Caki2 (cell line): ENCODE data around the gene SPOCK3. TPM values are rescaled to one million over a fixed set of nuclear protein-coding genes. Genes with fewer than 3 reads are reported as not detected.
A peak's percentile ranks its signal among the peaks of the same experiment; 100 is the strongest.

Source experiments
- DNase-seq: peaks from one replicate; pipeline ENCODE4 v3.0.0-alpha.2; 2015; ENCODE audit warnings: low read depth
- in situ Hi-C: cut with HindIII; loops from 2 replicates; pipeline ENCODE4 v1.10.0; 2016; ENCODE audit warnings: low sequenced_read_pairs, low pct_unique_long_range_greater_than_20kb, mixed read lengths
- total RNA-seq: library from RNA; depleted of rRNA; stranded (reverse); fragments of >200 nt; shearing (Covaris generic); gene quantifications from 2 replicates; pipeline ENCODE4 v1.2.3, GENCODE V29; 2014; ENCODE audit warnings: low replicate concordance

Gene SPOCK3
- total RNA-seq, 1 experiment from 2014 or later = 1.7 TPM

- in situ Hi-C loops = no loop called here
- DNase-seq = peak; percentile 37
Observed at GRCh38 chr4:167100120-167100519, 134.2 kb downstream of the SPOCK3 start.

GRCh38 chr4:167088115-167088514 lies 146.2 kb downstream of the SPOCK3 start:
- no peak for DNase-seq
- in situ Hi-C loops = no loop called here

- DNase-seq = no peak
- in situ Hi-C loops = no loop called here
Observed at GRCh38 chr4:167084321-167084720, 150.0 kb downstream of the SPOCK3 start.

GRCh38 chr4:167079762-167080161 lies 154.5 kb downstream of the SPOCK3 start:
- in situ Hi-C loops = no loop called here
- DNase-seq = no peak

- DNase-seq = no peak
- in situ Hi-C loops = no loop called here
Observed at GRCh38 chr4:167052631-167053091, 181.6 kb downstream of the SPOCK3 start.

GRCh38 chr4:167049257-167049656 lies 185.0 kb downstream of the SPOCK3 start:
- no peak for DNase-seq
- in situ Hi-C loops = no loop called here

GRCh38 chr4:167041524-167041923 lies 192.8 kb downstream of the SPOCK3 start:
- in situ Hi-C loops = no loop called here
- no peak for DNase-seq

- in situ Hi-C loops = no loop called here
- DNase-seq = no peak
Observed at GRCh38 chr4:167035390-167035789, 198.9 kb downstream of the SPOCK3 start.

GRCh38 chr4:167034983-167035382 lies 199.3 kb downstream of the SPOCK3 start:
- in situ Hi-C loops = no loop called here
- no peak for DNase-seq

- in situ Hi-C loops = no loop called here
- no peak for DNase-seq
Observed at GRCh38 chr4:167032871-167033270, 201.4 kb downstream of the SPOCK3 start.

- no peak for DNase-seq
- in situ Hi-C loops = no loop called here
Observed at GRCh38 chr4:167031534-167032156, 202.6 kb downstream of the SPOCK3 start.

GRCh38 chr4:167028976-167029375 lies 205.3 kb downstream of the SPOCK3 start:
- in situ Hi-C loops = no loop called here
- DNase-seq = no peak

GRCh38 chr4:167025670-167026069 lies 208.6 kb downstream of the SPOCK3 start:
- peak; percentile 26 for DNase-seq
- in situ Hi-C loops = no loop called here

GRCh38 chr4:167023364-167023925 lies 210.8 kb downstream of the SPOCK3 start:
- no peak for DNase-seq

GRCh38 chr4:167021545-167022155 lies 212.6 kb downstream of the SPOCK3 start:
- peak; percentile 43 for DNase-seq
- in situ Hi-C loops = no loop called here

More at GRCh38 chr4:167023364-167023925, 210.8 kb downstream of the SPOCK3 start:
- in situ Hi-C loops = no loop called here

- no peak for DNase-seq
- in situ Hi-C loops = no loop called here
Observed at GRCh38 chr4:167020410-167020809, 213.9 kb downstream of the SPOCK3 start.

GRCh38 chr4:167014944-167015343 lies 219.3 kb downstream of the SPOCK3 start:
- in situ Hi-C loops = no loop called here
- DNase-seq = no peak

GRCh38 chr4:167003326-167003725 lies 231.0 kb downstream of the SPOCK3 start:
- DNase-seq = no peak
- in situ Hi-C loops = no loop called here

GRCh38 chr4:167000141-167000852 lies 234.0 kb downstream of the SPOCK3 start:
- no peak for DNase-seq
- in situ Hi-C loops = no loop called here
